Left renal cortex interstitium (tissue), 4 donors: ENCODE measurements around the gene AMH. TPM values are rescaled to one million over a fixed set of nuclear protein-coding genes. Genes with fewer than 3 reads are reported as not detected.
"Not testable (repeated sequence)": the region's sequence is repeated elsewhere in the genome, so short reads cannot be mapped to it uniquely, and the experiment has no call there.

Experiments
- DNase-seq, 4 donors: peaks; one replicate each; pipeline ENCODE4 v3.0.0-alpha.2; 2013; ENCODE audit warnings: low read depth in 4 of 4, low spot score in 2 of 4, missing footprints in 1 of 4
- polyA plus RNA-seq, 4 donors: library from polyadenylated mRNA; unstranded; fragments of 120-200 nt; gene quantifications; one replicate each; pipeline ENCODE4 v1.2.1, GENCODE V29; 2013; ENCODE audit not compliant: insufficient read length in 4 of 4

AMH gene
- polyA plus RNA-seq, 4 donors = 0.96 to 3.8 (median 2.4) TPM

DNA sequence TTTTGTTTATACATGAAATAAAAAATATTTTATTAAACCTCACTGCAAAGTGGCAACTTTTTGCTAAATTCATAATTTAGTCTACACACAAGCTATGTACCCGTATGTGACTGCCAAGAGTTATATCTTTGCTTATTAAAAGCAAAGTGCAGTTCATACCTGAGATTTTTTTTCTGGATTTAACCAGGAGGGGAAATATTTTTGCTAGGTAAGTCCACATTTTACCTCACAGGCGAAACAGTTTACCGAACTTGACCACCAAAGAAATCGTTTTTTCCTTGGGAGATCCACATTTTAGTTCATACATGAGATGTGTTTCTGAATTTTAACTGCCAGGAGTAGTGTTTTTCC is 19.3 kb downstream of the AMH start:
- DNase-seq = no peak

DNA sequence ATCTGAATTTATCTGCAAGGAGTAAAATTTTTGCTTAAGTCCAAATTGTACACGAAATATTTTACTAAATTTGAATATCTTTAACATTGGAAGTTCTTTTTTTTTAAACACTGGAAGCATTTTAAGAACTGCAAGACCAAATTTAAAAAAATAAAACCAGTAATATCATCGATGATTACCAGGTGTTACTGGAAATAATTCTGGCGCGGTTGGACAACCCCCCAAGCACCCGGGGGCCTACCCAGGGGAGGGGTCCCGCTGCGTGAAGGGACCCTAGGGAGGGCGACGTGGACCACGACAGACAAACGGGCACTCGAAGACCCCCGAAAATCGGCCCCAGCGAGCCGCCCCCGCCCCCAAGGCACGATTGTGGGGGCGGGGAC is 19.7 kb downstream of the AMH start:
- no peak for DNase-seq

DNA sequence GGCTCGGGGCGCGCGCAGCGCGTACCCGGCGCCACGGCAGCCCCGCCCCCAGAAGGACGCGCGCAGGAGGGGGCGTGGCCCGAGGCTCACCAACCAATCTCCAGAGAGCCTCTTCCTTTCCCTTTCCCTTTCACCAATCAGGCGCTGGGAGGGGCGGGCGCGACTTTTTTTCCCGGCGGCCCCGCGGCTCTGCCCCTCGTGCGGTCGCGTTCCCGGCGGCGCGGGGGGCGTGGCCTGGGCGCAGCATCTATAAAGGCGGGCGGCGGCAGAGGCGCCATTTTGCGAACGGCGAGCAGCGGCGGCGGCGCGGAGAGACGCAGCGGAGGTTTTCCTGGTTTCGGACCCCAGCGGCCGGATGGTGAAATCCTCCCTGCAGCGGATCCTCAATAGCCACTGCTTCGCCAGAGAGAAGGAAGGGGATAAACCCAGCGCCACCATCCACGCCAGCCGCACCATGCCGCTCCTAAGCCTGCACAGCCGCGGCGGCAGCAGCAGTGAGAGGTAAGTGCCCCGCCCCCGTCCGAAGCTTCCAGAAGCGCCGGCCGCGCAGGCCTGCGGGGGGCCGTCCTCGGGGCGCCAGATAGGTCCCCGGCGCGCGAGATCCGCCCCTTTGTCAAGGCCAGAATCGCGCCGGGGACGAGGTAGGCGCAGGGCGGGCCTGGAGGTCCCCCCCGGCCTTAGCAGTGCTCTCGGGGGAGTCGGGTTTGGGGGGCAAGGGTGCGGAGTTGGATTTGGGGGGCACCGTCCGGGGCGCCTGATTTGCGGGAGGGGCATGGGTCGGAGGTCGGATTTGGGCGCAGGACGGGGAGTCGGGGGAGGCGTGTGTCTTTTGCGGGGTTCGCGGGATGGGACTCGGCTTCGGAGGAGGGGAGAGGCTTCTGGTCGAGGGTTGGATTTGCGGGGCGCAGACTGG is 20.4 kb downstream of the AMH start:
- DNase-seq = peak; percentile 82 to 95 (median 92)

DNA sequence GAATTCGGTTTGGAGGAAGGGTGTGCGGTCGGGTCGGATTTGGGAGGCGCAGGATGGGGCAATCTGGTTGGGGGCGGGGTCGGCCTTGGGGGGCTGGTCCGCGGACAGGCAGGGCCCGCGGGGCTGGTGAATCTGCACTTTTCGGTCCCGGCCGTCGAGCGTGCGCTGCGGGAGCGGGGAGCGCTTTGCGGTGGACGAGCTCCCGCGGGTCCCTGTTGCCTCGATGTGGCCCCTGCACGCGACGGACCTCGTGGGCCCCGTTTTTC is 21.0 kb downstream of the AMH start:
- no peak for DNase-seq

DNA sequence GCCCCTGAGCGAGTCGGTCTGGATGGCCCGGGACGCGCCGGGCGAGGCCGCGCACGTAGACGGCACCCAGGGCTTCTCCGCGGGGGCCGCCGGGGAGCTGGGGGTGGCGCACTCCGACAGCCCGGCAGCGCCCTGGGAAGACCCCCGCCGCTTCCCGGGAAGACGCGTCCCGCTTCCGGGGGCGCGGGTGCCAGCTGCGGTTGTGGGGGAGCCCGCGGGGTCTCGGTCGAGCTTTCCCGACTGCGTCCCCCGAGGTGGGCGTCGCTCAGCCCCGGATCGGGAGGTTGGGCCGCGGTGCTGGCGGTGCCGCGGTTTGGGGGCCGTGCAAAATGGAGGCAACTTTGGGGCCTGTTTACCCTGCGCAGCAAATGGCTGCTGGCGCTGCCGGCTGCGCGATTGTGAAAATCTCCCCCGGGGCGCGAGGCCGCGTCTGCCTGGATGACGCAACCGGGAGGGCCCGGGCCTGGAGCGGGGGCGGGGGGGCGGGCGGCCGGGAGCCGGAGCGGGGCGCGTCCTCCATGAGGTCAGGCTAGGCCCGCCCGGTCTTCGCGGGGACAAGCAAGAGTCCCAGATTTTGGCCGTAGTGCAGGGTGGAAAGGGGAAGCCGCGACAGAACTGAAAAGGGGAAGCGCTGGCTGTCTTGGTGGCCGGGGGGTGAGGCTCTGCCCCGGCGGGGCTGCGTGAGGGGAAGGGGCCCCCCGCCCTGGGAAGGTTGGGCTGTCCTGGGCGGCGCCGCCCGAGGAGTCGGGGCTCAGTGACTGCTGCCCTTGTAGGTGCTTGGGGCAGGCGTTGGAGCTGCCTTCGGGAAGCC is 21.5 kb downstream of the AMH start:
- no peak for DNase-seq

DNA sequence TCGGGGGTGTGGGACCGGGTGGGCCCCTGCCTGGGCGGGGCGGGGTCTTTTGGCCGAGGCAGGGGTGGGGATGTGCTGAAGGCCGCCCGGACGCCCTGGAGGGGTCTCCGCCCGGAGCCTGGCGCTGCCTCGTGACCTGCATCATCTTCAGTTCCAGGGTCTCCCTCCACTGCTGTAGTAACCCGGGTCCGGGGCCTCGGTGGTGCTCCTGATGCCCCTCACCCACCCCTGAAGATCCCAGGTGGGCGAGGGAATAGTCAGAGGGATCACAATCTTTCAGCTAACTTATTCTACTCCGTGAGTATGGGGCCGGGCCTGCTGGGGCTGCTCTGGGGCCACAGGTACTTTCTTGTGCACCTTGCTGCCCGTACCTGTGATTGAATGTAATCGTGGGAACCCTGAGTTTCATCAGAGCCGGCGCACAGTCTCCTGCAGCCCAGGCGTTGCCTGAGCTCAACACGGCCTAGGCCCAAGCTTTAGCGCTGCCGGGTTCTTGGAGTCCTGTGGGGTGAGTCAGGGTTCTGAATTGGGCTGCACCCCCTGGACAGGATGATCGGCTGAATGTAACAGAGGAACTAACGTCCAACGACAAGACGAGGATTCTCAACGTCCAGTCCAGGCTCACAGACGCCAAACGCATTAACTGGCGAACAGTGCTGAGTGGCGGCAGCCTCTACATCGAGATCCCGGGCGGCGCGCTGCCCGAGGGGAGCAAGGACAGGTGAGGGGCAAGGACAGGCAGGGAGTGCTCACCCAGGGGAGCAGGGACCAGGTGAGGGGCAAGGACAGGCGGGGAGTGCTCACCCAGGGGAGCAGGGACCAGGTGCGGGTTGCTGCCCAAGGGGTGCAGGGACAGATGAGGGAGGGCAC is 22.3 kb downstream of the AMH start:
- no peak for DNase-seq

DNA sequence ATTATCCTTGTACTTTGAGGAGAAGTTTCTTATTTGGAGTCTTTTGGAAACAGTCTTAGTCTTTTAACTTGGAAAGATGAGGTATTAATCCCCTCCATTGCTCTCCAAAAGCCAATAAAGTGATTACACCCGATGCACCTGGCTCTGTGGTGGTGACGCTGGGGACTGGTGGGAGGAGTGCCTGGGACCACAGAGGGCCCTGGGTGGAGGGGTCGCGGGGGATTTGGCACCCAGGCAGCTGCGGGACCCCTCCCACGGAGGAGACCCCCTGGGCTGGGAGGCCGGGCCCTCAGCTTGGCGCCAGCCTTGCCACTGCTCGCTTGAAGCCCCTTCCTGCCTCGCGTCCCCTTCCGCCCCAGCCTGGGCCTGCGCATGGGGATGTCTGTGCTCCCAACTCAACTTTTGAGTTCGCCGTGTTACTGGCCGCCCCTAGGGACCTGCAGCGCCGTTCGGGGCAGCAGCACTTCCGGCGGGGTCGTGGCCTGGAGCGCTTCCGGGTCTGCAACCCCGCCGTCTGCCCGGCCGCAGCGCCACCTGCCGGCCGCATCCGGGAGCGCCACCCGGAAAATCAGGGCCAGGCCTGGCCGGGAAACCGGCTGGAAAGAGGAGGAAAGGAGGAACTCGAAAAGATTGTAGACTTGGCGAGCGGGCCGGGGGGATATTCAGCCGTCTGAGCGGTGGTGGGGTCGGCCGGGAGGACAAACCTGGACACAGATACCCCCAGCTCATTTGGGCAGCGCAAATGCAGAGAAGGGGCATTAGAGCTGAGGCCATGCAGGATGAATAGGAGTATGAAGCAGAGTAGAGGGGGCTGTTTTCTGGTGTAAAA is 24.4 kb downstream of the AMH start:
- DNase-seq = no peak

DNA sequence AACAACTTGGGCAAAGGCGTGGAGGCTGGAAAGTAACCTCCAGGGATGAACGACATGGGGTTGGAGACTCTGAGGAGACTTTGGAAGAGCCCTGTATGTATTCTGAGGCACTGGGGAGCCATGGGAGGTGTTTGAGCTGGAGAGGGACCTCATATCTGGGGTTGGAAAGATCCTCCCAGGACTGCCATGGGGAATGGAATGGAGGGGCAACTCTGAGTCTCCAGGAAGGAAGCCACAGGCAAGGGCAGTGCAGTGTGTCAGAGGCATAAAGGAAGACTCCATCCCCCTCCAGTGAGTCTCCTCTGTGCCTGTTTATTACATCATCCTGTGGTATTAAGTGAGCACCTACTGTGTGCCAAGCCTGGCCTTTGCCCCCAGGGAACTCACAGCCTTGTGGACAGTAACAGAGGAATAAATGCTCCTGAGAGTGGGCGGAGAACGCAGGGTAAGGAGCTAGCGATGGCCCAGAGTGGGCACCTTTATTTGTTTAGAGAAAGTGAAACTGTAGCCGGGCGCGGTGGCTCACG is 25.1 kb downstream of the AMH start:
- no peak for DNase-seq

DNA sequence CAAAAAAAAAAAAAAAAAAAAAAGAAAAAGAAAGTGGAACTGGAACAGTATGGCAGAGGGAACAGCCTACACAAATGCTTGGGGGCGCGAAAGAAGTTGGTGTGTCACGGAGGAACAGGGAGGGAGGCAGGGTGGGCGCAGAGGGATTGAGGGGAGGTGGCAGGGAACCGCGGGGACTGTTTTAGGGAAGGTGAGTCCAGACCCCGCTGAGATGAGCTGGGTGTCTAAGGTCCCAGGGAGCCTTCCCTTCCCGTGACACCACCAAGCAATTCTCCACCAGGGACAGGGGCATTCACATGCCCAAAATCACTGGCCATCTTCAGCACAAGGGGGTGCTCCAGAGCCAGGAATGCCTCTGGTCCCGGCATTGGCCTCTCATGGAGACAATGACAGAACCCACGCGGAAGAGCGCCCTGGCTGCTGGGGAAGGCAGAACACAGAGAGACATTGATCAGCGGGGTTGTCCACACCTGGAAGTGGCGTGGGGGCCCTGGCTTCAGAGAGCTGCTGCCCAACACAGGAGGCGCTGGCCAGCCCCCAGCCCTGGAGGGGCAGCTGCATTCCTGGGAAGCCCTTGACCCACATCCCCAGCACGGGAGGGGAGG is 25.9 kb downstream of the AMH start:
- DNase-seq = no peak

DNA sequence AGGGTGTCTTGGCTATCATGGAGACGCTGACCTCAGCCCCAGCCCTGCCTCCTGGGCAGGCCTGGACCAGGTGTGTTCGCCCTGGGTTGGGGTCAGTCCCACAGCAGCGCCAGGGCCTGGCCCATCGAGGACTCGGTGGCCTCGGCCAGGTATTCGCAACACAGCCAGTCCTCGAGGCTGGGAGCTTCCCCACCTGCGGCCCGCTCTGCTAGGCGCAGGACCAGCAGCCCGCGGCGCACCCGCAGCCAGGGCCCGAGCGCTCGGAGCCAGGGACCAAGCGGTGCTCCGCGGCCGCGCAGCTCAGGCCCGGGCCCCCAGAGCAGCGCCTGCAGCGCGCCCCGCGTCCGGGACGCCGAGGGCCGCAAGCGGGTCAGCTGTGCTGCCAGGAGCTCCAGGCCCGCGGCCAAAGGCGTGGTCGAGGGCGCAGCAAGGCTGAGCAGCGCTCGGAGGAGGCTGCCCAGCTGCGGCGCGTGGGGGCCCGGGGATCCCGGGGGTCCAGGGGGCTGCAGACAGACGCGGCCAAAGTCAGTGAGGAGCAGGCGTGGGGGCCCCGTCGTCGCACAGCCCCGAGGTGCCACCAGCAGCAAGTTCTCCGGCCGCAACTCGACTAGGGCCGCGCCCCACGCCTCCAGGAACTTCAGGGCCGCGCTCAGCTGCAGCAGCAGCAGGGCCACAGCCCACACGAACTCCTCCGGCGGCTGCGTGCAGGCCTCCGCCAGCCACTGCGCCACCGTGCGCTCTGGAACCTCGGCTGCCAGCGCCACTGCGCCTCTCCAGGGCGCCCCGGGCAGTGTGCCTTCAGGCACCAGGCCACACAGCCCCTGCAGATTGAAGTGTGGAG is 26.7 kb downstream of the AMH start:
- no peak for DNase-seq

DNA sequence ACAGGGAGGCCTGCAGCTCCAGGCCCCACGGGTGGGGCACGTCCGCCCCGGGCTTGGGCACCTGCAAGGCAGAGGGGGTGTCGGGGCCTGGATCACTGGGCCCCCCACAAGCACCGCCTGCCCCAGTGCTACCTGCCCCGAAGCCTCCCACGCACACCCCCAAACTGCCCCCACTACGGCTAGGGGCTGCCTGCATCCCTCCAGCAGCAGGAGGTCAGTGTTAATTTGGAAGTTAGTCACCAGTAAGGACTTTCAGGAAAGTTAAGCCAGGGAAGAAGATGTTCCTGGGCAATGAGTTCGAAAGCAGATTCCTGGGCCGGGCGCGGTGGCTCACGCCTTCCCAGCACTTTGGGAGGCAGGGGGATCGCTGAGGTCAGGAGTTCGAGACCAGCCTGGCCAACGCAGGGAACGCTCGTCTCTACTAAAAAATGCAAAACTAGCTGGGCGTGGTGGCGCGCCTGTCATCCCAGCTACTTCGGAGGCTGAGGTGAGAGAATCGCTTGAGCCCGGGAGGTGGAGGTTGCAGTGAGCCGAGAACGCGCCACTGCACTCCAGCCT is 27.4 kb downstream of the AMH start:
- DNase-seq = no peak

DNA sequence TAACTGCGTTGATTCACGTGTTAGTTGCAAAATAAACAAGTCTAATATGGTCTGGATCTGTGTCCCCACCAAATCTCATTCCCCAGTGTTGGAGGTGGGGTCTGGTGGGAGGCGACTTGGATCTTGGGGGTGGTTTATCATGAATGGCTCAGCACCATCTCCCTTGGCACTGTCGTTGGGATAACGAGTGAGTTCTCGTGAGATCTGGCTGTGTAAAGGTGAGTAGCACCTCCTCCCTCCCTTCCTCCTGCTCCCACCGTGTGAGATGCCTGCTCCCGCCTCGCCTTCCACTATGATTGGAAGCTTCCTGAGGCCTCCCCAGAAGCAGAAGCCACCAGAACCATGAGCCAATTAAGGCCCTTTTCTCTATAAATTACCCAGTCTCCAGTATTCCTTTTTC is 28.0 kb downstream of the AMH start:
- DNase-seq = no peak

DNA sequence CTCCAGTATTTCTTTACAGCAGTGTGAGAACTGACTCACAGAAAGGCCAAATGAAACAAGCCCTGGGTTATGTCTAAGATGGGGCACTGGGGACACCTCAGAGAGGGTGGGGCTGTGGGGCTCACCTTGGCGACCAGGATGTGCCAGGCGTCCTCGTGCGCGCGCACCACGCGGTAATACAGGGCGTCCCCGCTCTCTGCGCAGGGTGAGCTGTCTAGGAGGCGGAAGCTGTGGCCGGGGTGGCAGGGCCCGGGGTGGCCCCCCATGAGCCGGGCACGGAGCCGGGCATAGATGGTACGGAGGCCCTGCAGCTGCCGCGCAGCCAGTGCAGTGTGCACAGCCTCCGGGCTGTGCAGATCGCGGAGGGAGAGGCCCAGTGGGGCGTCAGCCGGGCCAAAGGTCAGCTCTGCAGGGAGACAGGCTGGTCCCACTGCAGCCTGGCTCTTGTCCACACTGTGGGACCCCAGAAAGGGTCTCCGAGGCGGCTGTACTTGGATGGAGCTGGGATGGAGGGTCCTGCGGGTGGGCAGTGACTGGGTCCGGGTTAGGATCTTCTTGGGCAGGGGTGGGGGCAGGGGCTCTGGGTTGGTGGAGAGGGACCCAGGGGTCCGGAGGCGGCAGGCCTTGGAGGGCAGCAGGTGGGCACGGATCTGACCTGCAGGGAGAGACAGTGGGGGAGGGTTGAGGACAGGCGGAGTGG is 29.5 kb downstream of the AMH start:
- DNase-seq = no peak

DNA sequence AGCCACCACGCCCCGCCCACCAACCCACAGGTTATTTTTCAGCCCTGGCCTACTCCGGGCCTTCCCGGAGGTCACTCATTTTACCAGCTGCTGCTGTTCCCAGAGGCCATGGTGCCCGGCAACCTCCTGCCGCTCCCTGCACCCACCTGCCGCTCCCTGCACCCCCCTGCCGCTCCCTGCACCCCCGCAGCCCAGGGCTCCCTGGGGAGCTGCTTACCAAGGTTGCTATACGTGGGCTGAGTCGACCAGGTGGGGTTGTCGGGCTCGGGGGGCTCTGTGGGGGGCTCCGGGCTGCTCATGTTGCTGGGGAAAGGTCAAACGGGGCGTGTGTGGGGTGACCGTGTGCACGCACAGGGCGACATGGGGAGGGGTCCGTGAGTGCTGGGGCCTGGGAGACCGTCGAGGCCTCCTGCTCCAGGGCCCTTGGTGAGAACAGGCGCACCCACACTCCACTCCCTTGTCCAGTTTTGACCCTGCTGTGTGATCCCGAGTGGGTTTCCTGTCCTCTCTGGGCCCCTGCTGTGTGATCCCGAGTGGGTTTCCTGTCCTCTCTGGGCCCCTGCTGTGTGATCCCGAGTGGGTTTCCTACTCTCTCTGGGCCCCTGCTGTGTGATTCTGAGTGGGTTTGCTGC is 31.6 kb downstream of the AMH start:
- no peak for DNase-seq

DNA sequence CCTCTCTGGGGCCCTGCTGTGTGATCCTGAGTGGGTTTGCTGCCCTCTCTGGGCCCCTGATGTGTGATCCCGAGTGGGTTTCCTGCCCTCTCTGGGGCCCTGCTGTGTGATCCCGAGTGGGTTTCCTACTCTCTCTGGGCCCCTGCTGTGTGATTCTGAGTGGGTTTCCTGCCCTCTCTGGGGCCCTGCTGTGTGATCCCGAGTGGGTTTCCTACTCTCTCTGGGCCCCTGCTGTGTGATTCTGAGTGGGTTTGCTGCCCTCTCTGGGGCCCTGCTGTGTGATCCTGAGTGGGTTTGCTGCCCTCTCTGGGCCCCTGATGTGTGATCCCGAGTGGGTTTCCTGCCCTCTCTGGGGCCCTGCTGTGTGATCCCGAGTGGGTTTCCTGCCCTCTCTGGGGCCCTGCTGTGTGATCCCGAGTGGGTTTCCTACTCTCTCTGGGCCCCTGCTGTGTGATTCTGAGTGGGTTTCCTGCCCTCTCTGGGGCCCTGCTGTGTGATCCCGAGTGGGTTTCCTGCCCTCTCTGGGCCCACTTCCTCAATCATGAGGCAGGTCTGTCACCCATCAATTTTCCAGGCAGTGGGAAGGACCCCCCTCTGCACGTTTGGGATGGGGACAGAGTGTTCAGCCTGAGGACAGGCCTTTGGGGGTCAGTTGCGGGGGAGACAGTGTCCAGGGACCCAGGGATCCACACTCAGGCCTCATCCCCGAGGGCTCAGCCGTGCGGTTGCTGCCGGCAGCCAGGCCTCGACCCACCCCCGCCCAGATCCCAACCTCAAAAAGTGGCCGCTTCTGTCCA is 32.3 kb downstream of the AMH start:
- DNase-seq = not testable (repeated sequence)

DNA sequence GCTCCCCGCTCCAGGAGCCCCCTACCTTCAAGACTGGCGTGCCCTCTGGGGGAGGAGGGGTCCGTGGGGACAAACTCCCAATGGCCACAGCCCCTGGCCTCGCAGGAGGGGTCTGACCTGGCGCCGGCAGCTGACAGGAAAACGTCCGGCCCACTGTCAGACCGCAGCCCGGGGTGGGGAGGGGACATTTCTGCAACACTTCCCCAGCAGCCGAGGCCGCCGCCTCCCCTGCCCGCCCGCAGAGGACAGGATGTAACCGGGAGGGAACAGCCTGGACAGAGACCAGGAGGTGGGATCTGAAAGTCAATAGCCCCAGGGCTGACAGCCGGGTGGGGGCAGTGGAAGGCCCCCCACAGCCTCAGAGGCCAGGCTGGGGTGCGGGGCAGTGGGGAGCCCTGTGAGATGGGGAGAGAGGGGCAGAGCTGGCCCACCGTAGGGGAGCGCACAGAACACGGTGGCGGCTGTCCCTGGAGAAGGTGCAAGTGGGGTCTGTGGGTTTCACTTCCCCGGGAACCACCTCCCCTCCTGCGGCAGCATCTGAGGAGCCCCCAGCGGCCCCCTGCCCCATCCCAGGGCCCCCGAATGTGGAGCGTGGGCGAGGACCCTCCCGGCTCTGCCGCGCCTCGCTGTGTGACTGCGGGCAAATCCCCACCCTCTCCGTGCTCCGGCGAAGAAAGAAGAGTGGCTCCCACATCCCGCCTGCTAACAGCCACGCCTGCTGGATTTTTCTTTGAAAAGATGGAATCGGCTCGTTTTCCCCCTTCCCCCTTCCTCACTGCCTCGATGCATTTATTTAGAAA is 33.1 kb downstream of the AMH start, which contains the start of gene PEAK3:
PEAK3 (minus strand) TSS at position 114 of the 800 bp plus-strand sequence. CDS start 1,244 bp downstream, outside the sequence.
- no peak for DNase-seq
